GM03348 (cell line): ENCODE data around the gene BTG2.
A peak's percentile ranks its signal among the peaks of the same experiment; 100 is the strongest.
"Not testable (repeated sequence)": the region's sequence is repeated elsewhere in the genome, so short reads cannot be mapped to it uniquely, and the experiment has no call there.

Source experiments
- DNase-seq: peaks from one replicate; pipeline ENCODE4 v3.0.0; 2012; ENCODE audit warnings: low spot score

Gene BTG2

DNA sequence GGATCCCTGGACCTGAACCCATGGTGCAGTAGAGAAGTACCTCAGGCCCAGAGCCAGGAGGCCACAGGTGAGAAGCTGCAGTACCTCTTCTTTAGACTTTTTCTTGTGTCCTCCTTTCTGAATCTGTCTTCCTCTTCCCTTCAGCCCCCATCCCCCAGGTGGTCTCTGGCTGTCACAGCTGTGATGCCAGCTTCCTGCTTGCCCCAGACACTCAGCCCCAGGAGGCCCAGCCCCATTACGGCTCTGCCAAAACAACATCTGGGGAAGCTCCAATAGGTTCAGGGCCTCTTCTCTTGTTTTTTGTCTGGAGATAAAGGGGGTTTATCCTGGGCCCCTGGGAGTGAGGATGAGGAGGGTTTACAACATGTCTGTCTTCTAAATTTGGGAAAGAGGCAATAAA, 9.5 kb upstream of the BTG2 start:
- DNase-seq, result no peak

DNA sequence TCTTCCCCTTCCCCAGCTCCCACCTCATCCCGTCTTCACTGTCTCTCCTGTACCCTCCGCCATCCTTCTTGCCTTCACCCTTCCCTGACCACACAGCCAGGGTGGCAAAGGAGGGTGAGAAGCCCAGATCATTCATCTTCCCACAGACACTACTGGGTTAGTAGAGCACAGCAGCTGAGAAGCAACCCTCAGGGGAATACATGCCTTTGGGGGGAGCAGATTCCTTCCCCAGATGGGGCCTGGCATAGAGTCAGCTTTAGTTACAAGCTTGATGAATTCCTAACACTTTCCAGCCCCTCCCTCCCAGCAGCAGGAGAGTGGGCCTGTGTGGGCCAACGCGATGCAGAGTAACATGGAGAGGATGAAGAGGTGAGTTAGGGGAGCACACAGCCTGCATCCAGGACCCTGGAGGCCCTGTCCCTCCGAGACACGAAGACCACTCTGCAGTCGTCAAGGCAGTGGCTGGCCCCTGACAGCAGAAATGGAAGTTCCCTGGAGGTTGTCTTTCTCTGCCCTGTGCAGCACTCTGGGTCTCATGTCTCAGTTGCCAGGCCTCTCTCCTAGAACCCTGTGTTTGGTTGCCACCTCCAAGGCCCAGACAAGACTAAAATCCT, 8.8 kb upstream of the BTG2 start:
- peak; percentile 59 for DNase-seq

DNA sequence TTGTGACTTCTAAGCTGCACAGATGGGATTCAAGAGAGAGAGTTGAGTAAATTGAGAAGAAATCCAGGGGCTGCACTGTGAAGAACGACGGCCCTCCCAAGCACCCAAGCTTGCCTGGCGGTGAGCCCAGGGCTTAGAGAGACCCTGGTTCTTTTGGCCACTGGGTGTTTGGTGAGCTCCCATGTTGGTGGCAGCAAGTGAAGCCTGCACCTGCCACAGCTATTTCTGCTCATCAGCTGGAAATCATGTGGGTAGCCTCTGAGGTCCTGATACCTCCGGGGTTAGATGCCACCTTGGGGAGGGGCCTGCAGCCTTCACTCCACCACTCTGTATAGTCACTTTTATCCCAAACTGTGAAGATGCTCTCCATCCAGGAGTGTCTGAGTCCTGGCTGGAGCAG, 6.2 kb upstream of the BTG2 start:
- DNase-seq, result no peak

DNA sequence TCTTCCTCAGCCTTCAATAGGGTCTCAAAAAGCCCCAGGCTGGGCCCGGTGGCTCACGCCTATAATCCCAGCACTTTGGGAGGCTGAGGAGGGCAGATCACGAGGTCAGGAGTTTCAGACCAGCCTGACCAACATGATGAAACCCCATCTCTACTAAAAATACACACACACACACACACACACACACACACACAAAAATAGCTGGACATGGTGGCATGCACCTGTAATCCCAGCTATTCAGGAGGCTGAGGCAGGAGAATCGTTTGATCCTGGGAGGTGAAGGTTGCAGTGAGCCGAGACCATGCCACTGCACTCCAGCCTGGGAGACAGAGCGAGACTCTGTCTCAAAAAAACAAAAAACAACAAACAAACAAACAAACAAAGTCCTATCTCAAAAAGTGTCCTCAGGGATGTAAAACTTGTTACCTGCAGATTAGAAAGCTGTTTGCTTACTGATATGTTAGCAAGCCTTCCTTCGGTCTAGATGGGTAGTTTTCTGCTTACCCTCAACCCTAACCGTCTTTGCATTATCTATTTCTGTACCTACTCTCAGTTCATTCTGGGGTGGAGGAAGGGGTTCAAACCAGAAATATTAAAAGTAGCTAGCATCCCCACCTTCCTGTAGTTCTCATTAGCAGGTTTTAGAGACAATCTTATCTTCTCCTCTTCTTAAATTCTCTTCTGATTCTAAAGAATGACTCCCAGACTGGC, 5.4 kb upstream of the BTG2 start:
- not testable (repeated sequence) for DNase-seq

DNA sequence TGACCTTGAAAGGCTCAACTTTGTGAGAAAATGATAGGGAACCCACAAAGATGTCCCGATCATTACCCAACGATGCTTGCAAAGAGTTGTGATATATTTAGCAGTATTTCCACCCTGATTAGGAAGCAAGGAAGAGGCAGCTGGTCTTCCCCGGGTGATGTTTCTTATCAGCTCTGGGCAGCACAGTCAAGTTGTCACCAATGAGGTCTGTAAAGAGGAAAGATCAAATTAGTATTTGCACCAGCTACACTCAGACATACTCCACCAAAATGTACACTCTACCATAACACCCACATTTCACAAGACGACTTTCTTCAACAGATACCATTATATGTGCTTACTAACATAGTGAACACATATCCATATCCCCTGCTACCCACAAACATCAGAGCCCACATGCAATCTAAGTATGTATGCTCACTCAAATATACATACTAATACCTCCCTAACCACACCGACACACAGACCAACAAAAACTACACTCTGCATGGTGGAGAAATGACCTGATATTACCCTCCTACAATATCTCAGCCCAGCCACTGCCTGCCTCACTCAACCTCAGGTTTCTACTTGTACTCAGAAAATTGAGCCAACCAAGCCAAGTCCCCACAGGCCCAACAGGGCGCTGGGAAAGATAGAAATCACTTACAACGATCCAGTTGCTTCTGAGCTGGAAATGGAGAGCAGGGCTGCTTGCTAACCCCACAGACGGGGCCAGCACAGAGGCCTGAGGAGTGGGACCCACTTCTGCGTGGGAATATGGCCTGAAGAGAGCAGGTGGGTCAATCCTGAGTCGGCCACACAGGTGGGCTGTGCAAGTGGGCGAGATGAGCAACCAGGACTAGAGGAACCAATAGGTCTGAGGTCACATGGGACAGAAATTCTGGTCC, 4.6 kb upstream of the BTG2 start:
- no peak for DNase-seq

DNA sequence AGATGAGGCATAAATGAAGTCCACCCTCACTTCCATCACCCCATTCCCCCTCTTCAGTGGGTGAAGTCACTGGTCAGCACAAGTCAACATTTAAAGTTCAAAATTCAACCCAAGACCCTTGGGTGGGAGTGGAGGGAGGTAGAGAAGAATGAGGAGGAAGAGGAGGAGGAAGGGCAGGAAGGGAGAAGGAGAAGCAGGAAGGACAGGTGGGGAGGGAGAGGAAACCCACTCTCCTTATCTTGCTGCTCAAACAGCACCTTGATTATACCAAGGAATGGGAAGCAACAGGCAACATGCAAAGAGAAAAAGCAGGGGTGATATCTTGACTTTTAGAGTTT, 4.0 kb upstream of the BTG2 start:
- no peak for DNase-seq

DNA sequence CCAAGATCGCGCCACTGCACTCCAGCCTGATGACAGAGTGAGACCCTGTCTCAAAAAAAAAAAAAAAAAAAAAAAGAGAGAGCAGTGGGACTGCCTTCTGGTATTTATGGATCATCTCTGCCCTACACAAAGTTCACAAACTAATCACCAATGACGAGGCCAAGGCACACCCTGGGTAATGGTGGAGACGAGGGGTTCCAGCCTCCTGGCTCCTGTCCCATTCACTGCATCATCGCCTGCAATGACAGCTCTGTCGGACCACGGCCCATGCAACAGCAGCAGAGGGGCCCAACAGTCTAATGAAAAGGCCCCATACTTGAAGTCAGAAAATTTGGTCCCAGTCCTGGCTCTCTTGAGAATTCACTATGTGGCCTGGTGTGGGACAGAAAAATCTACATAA, 2.9 kb upstream of the BTG2 start:
- no peak for DNase-seq

DNA sequence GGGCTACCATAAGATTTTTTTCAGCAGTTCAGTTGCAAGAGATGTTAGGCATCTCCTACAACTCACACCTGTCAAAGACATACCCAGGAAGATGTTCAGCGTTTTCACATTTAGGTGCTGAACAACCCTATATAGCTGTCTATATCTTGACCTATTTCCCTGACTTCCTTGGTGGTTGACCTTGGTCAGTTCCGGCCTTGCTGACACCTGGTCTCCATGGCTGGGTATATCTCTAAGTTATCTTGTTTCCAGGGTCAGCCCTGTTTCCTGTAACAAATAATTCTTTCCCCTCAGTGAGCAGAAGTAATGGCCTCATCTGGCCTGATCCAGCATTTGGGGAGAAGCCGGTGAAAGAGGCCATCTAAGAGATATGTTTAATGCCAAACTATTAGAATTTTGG, 2.4 kb upstream of the BTG2 start:
- no peak for DNase-seq

DNA sequence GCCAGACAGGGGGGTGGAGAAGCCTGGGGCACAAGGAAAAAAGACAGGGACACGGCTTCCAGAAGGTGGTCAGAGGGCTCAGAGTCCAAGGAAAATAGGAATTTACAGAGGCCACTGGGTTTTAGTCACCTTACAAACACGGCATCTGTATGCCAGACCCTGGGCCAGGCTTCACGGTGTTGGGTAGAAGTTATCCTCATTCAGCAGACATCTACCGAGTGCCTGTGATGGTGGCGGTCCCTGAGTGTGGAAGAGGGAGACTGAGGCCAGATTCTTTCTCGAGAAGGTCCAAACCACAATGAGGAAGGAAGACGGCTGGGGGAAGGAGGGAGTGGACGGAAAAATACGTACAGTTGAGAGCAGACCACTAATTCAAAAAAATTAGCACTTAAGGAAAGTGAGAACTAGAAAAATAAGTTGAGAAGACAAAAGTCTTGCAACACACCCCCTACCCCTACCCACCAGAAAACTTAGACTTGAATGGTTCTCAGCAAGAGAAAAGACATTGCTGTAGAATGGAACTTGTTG, 864 bp upstream of the BTG2 start:
- DNase-seq, result no peak

DNA sequence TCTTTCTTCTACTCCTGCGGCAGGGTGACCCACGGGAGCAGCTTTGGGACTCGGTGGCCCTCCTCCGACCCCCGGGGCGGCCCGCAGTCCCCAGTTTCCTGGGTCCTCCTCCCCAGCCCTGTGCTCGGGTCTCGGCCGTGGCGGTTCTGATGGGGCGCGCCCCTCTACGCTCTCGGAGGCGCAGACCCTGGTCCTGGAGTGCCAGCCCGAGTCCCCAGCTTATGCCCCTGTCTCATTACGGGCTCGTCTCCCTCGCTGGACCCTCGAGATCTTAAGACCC, 430 bp downstream of the BTG2 start:
- peak; percentile 35 for DNase-seq

DNA sequence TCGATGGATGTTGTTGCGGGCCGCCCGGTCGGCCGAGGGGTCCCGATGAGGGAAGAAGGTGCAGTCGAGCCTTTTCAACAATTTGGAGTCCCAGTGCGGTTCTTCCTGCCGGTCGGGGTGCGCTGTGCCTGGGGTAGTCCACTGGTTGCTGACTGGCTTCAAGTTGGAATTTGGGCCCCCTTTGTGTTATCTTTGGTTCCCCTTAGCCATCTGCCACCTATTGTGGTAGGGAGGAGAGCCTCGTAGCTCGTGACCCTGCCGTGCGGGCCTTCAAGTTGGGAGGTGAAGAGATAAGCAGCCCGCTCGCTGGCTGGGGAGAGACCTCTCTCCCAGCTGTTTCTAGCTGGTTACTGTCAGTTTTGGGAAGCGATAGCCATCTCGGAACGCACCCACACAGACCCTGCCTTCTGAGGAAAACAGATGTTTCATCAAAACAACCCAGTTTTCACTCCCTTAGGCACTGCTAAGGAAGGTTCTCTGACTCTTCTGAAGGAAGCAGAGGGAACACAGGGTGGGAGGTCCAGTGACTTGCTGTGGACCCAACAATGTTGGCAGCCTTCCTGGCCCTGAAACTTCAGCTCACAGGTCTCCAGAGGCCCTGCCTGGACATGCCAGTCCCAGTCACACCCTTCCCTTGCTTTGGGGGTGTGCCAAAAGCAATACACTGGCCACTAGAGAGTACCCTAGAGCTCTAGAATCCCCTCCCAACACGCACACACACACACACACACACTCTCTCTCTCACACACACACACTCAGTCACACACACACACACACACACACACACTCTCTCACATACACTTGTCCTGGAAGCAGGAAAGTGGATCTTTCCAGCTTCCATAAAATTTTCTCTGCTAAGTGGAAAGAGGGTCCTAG, 1.0 kb downstream of the BTG2 start:
- peak; percentile 82 for DNase-seq

DNA sequence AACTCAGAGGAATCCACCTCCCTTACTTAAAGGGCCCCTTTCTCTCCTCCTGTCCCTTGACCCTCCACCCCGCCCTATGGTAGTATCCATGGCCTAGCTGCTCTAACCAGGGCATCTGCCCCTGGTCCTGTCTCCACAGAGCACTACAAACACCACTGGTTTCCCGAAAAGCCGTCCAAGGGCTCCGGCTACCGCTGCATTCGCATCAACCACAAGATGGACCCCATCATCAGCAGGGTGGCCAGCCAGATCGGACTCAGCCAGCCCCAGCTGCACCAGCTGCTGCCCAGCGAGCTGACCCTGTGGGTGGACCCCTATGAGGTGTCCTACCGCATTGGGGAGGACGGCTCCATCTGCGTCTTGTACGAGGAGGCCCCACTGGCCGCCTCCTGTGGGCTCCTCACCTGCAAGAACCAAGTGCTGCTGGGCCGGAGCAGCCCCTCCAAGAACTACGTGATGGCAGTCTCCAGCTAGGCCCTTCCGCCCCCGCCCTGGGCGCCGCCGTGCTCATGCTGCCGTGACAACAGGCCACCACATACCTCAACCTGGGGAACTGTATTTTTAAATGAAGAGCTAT, 1.7 kb downstream of the BTG2 start:
- DNase-seq, result no peak

DNA sequence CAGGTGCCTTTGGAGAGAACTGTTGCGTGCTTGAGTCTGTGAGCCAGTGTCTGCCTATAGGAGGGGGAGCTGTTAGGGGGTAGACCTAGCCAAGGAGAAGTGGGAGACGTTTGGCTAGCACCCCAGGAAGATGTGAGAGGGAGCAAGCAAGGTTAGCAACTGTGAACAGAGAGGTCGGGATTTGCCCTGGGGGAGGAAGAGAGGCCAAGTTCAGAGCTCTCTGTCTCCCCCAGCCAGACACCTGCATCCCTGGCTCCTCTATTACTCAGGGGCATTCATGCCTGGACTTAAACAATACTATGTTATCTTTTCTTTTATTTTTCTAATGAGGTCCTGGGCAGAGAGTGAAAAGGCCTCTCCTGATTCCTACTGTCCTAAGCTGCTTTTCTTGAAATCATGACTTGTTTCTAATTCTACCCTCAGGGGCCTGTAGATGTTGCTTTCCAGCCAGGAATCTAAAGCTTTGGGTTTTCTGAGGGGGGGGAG, 2.4 kb downstream of the BTG2 start:
- no peak for DNase-seq

DNA sequence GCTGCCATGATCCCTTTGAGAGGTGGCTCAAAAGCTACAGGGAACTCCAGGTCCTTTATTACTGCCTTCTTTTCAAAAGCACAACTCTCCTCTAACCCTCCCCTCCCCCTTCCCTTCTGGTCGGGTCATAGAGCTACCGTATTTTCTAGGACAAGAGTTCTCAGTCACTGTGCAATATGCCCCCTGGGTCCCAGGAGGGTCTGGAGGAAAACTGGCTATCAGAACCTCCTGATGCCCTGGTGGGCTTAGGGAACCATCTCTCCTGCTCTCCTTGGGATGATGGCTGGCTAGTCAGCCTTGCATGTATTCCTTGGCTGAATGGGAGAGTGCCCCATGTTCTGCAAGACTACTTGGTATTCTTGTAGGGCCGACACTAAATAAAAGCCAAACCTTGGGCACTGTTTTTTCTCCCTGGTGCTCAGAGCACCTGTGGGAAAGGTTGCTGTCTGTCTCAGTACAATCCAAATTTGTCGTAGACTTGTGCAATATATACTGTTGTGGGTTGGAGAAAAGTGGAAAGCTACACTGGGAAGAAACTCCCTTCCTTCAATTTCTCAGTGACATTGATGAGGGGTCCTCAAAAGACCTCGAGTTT, 3.1 kb downstream of the BTG2 start:
- no peak for DNase-seq

DNA sequence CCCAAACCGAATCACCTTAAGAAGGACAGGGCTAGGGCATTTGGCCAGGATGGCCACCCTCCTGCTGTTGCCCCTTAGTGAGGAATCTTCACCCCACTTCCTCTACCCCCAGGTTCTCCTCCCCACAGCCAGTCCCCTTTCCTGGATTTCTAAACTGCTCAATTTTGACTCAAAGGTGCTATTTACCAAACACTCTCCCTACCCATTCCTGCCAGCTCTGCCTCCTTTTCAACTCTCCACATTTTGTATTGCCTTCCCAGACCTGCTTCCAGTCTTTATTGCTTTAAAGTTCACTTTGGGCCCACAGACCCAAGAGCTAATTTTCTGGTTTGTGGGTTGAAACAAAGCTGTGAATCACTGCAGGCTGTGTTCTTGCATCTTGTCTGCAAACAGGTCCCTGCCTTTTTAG, 3.6 kb downstream of the BTG2 start:
- DNase-seq, result no peak

DNA sequence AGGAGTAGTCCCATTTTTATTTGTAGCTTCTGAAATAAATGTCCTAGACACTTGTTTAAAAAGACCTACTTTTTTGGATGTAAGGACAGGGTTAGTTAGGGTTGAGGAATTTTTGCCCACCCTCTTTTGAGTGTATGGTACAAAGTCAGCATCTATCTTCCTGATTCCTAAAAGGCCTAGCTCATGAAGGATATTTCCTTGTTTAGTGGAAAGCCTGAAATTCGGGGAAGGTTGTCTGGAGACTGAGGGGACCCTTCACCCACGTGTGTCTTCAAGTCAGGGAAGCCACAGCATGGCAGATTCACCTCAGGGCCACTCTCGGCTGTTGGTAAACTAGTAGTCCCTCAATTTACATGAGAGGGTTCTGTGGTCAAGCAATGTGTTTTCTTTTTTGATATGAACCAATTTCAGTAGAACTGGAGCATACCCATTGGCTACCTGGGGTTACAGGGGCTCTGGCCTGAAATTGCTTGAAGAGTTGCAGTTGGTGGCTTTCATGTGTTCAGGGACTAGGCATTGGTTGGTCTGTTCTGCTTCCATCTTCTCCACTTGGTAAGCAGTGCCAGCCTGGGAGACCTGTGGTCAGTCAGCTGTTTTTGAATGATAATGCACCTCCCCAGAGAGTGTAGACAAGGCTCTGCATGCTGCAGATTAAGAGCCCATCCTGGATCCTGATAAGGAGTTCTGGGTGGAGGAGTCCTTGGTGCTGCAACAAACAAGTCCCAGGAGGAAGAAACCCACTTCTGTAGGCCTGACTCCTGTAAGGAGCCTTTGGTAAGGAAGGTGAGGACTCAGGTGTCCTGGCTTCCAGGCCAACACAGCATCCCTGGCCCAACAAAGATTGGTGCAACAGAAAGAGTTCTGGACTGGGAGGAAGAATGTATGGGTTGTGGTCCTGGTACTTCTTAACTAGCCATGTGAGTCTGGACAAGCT, 6.3 kb downstream of the BTG2 start:
- DNase-seq, result no peak

DNA sequence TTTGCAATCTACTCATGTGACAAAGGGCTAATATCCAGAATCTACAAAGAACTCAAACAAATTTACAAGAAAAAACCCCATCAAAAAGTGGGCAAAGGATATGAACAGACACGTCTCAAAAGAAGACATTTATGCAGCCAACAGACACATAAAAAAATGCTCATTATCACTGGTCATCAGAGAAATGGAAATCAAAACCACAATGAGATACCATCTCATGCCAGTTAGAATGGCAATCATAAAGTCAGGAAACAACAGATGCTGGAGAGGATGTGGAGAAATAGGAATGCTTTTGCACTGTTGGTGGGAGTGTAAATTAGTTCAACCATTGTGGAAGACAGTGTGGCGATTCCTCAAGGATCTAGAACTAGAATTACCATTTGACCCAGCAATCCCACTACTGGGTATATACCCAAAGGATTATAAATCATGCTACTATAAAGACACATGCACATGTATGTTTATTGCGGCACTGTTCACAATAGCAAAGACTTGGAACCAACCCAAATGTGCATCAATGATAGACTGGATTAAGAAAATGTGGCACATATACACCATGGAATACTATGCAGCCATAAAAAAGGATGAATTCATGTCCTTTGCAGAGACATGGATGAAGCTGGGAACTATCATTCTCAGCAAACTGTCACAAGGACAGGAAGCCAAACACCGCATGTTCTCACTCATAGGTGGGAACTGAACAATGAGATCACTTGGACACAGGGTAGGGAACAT, 8.9 kb downstream of the BTG2 start:
- DNase-seq, result not testable (repeated sequence)

DNA sequence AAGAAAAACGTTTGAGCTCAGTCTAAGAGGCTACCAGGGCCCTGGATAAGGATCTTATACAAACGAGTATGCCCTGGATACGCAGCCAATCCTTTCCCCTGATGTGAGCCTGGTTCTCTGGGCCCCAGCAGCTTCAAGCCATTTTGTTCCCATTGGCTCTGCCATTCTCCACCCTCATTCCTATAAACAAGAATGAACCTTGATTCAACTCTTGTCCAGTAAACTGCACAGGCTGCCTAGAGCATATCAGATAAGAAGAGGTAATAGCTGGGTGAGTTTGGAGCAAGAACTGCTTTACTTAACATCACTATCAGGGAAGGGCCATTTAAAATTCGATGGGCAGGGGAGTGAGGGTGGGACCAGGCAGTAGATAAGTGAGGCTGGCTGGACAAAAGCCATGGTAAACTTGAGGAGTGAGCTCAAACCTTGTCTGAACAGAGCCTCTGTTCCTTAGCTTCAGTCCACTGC, 11.3 kb downstream of the BTG2 start:
- DNase-seq, result no peak
